GM18519 (cell line): ENCODE results near the gene OPCML.

ENCODE experiments used
- ATAC-seq: cut with Tn5 transposase; IDR thresholded peaks from one replicate; pipeline ENCODE4 v1.9.1; 2021; ENCODE audit warnings: mild to moderate bottlenecking, moderate library complexity; ENCODE audit not compliant: unreplicated experiment, low FRiP score

Gene OPCML

DNA sequence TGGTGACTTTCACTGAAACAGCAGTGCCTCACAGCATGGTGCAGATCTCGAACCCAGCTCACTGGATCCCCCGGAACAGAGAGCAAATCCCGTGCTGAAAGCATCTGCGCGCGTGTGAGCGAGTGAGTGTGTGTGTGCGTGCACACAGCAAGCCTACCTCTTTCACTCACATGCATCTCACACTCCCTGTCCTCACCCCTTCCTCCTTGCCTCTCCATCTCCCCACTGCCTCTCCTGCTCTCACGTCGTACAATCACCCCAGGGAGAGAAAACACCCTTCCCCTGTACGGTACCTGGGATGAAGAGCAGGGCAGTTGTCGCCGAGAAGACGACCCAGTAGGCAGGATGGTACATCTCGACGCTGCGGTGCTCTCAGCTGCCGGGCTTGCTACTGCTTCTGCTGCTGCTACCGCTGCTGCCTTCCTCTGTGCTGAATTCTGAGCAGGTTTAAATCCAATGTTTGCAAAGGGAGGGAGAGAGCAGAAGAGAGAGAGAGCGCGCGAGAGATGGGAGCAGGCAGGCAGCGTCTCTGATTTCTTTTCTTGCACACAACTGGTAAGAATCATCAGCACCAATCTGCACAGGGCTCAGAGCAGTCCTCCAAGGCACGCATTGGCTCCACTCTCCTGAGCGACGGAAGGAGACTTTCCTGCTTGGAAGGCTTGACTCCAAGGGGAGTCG is at the start of gene OPCML:
TSS of gene OPCML (minus strand) at position 531 of the 681 bp plus-strand sequence.
- no peak for ATAC-seq

DNA sequence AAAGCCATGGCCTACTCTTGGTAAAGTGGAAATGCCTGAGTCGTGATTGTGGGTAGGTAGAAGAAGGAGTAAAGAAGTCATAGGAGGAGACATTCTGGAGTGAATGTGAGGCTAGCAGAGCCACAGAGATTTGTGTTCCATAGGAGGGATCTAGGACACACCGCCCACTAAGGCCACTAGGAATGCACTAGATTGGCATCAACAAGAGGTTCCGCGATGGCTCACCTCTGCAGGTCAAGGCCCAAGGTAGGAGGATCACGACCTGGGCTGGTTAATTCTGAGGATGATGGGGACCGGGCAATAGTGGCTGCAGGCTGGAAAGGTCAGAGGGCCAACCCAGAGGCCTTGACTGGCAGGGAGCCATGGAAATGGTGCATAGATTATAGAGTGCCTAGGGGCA is 48.8 kb upstream of the OPCML start:
- ATAC-seq, result no peak

GRCh38 chr11:133579165-133580031 is 47.1 kb upstream of the OPCML start:
- ATAC-seq, result no peak

DNA sequence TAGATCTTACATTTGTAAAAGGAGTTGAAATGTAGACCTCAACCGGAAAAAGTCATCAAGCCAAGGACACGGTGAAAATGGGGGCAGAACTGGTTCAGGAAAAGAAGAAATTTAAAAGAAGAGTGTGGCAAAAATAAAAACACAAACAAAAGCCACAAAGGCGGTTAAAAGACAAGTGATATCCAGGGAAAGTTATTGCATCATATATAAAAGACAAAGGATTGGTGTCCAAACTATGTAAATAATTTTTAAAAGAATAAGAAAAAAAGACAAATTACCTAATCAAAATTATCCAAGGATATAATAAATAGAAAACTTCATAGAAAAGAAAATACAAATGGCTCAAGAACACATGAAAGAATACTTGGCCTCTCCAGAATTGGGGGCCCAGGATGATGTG is 45.1 kb upstream of the OPCML start:
- ATAC-seq, result no peak

DNA sequence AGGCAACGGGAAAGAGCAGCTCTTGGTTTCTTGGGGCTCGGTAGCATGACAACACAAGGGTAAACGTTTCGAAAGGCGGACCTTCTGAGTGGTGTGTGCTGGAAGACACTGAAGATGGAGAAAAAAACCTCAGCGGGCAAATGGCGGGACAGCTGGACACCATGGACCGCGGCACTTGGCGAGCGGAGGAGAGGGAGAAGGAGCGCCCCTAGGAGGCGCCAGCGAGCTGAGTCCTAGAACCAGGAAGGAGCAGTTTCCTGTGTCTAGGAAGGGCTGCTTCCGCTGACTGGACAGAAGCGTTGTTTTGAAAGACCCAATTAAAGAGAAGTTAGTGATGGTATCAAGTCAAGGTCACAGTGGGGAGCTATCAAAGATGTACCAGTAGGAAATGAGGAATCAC is 44.0 kb upstream of the OPCML start:
- no peak for ATAC-seq

DNA sequence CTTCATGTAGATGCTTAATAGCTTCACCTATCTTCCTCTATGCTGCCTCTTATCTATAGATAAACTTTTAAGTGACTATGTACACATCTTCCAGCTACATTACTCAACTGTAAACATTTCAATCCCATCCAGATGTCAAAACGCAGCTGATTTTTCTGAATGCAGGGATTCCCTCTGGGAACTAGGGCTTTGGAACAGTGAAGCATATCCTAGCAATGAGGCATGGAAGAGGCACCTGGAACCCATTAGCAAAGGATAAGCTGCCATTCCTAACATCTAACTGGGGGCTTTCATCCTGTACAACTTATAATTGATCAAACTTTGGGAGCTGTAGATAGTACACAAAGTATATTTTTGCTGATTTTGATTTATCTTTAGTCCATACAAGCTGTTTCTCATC is 40.8 kb upstream of the OPCML start:
- no peak for ATAC-seq

DNA sequence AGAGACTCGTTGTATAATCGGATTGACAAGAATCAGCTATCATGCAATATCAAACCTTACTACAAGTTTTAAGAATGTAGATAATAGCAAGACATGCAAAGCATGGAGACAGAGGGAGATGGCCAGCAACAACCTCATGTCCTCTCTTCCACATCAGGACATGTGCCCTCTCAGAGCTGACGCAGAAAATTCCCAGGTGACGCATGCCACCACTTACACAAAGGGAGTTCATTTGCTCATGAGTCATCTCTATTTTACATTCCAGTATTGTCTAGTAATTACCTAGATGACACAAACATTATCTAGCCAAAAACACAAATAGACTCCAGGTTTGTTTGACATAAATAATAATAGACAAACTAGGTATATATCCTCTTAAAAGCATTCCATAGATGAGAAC is 38.1 kb upstream of the OPCML start:
- no peak for ATAC-seq

GRCh38 chr11:133563505-133564025 is 31.3 kb upstream of the OPCML start:
- ATAC-seq, result no peak

GRCh38 chr11:133560472-133560855 is 28.2 kb upstream of the OPCML start:
- no peak for ATAC-seq

DNA sequence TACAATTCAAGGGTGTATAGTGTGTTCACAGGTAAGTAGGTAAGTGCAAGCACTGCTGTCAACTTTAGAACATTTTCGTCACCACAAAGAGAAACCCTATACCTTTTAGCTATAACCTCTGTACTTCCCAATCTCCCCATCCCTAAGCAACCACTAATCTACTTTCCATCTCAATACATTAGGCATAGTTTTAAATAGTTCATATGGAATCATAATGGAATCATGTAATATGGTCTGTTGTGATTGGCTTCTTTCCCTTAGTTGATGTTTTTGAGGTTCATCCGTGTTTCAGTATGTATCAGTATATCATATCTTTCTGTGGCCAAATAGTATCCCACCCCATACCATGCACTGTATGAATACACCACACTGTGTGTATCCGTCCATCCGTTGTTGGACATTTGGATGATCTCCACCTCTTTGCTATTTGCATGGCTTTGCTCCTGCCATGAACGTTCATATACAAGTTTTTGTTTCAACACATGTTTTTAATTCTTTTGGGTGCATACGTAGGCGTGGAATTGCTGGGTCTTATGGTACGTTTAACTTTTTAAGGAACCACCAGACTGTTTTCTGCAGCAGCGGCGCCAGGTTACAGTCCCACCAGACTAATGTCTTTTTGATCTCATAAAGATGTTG is 27.7 kb upstream of the OPCML start:
- no peak for ATAC-seq

- ATAC-seq, result no peak
Observed at GRCh38 chr11:133559382-133559781, 27.1 kb upstream of the OPCML start.

GRCh38 chr11:133555034-133555433 is 22.7 kb upstream of the OPCML start:
- ATAC-seq, result no peak

DNA sequence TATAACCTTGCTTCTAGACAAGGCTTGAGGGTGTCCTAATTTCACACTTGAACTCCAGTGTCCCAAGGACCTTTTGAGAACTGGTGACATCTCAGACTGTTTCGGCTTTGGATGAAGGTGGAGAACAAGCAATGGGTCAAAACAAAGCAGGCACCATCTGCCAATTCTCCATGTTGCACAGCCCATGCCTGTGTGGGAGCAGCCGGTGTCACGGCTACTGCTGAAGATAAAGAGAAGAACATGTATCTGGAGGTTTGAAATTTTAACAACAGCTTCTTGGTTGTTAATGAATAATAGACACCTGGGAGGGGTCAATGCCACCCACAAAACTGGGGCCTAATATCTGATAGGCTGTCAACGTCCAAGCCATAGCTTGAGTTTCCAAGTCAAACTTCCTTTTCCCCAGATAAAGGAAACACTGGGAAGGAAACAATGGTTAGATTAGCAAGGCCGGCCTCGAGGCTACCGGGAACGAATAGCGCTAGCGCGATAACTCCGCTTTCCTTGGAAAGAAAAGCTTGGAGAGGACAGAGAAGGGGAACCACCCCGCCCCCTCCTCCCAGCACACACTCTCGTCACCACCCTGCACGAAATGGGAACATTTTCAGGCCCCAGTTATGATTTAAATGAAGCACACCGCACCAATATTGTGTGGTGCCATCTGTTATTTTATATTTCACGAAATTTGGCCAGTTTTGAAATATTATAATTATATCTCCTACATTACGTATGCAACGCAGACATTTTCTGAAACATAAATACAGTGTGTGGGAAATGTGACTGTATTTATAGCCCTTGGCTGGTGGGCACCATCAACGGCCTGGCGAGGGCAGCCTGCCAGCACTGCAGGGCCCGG is 21.8 kb upstream of the OPCML start:
- no peak for ATAC-seq

- no peak for ATAC-seq
Observed at GRCh38 chr11:133552938-133553337, 20.6 kb upstream of the OPCML start.

DNA sequence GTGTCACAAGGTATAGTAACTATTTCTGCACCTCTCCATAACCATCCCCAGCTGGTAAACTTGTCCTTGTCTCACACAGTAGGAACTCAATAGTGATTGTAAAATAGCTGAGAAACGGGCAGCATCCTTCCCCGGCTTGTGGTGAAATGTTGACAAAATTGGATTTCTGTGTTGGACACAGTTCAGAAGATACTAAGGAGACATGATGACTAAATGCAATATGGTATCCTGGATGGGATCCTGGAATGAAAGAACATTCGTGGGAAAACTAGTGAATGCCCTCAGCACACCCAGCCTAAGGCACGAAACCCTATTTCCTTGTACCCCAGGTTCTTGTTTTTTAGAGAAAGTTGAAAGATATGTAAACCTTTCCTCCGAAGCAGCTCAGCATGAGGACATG is 18.8 kb upstream of the OPCML start:
- no peak for ATAC-seq

- no peak for ATAC-seq
Observed at GRCh38 chr11:133549826-133550225, 17.5 kb upstream of the OPCML start.

DNA sequence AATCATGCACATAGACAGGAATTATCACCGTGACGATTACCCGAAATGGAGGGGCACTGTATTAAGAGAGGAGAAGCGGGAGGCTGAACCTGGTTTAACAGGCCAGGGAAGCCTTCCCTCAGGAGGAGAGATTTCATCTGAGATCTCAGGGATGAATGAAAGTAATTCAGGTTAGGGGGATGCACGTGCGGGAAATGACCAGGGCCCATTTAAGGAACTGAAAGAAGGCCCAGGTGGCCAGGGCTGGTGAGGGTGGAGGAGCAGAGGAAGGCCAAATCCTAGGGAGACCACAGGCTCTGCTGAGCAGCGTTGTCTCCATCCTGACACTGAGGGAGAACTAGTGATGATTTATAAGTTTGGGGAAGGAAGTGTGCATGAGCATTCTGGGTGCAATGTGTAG is 16.3 kb upstream of the OPCML start:
- no peak for ATAC-seq

DNA sequence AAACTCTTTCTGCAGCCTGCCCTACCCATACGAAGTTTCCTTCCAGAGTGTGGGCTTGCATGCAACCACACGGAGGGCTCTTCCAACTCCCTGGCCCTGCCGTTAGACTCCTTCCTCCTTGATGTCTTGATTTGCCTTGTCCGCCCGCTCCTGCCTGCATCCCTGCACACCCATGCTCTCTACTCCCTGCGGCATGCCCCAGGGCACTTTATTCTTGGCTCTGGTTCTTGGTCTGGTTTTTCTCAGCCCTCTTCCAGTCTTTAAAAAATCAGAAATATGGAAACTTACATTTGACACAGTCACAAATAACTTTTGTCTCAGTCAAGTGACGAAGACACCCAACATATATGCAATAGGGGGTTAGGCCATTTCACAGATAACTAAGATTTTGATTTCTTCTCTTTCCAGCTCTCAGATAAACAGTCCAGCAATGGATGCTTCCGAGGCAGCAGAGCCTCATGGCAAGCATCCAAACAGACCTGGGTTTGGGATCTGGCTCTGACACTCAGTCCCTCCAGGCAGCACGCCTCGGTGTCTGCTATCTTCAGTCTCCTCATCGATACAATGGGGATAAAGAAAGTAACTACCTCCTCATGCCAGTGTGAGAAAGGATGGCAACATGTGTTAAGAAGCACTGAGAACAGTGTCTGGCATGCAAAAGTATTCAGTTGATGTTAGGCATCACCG is 15.7 kb upstream of the OPCML start:
- ATAC-seq, result no peak

GRCh38 chr11:133545199-133545803 is 13.0 kb upstream of the OPCML start:
- peak; percentile 53 for ATAC-seq
